Left lung (tissue), 10 donors: ENCODE data around the gene ZNF329. TPM values are rescaled to one million over a fixed set of nuclear protein-coding genes. Genes with fewer than 3 reads are reported as not detected.

Experiments used
- ATAC-seq: fragments of 200-7000 bp; cut with Tn5 transposase; one replicate; pipeline ENCODE4 v1.9.1; 2020; ENCODE audit warnings: moderate library complexity
- DNase-seq, 4 donors: peaks; one replicate each; pipeline ENCODE4 v3.0.0-alpha.2; 2013 to 2020
- H3K27ac ChIP-seq, 2 donors: fragments of 200-600 bp; sonication (generic) in 1 of 2; one replicate each; pipeline versions ENCODE4 v1.5.0 to v1.8.0; 2020 to 2021
- H3K27me3 ChIP-seq, 2 donors: fragments of 200-600 bp; sonication (generic) in 1 of 2; one replicate each; pipeline versions ENCODE4 v1.5.0 to v1.8.0; 2020 to 2021
- H3K36me3 ChIP-seq, 2 donors: fragments of 200-600 bp; sonication (generic) in 1 of 2; one replicate each; pipeline versions ENCODE4 v1.5.0 to v1.8.0; 2020 to 2021
- H3K4me1 ChIP-seq, 2 donors: fragments of 200-600 bp; one replicate each; pipeline ENCODE4 v1.8.0; 2021
- H3K4me3 ChIP-seq, 2 donors: fragments of 200-600 bp; sonication (generic) in 1 of 2; one replicate each; pipeline versions ENCODE4 v1.5.0 to v1.8.0; 2020 to 2021; ENCODE audit warnings: mild to moderate bottlenecking in 1 of 2
- H3K9me3 ChIP-seq, 2 donors: fragments of 200-600 bp; sonication (generic) in 1 of 2; one replicate each; pipeline versions ENCODE4 v1.5.0 to v1.8.0; 2020 to 2021
- intact Hi-C, 2 donors: fragments of 100-400 bp; cut with DNase I; formaldehyde crosslinking; loops; one replicate each; pipeline versions ENCODE4 v1.11.2 to v1.14.2; 2022
- polyA plus RNA-seq, 6 donors: library from polyadenylated mRNA; unstranded; fragments of 120-200 nt; gene quantifications; one replicate each; pipeline ENCODE4 v1.2.1, GENCODE V29; 2013; ENCODE audit not compliant: insufficient read length in 6 of 6
- total RNA-seq, 2 donors: library from RNA; stranded (reverse); fragmentation: NEBNext Ultra II Directional; extraction: Animal tissue kit (Norgen Biotek cat#: 25700); gene quantifications; one replicate each; pipeline ENCODE4 v1.2.1, GENCODE V29; 2021
- TF ChIP-seq, protein P1 (sequence below), 2 donors: fragments of 200-600 bp; sonication (generic) in 1 of 2; IDR thresholded peaks; one replicate each; pipeline versions ENCODE4 v1.5.0 to v1.8.0; 2021; ENCODE audit warnings: antibody characterized with exemption in 2 of 2
- donor health status: DM: no; HTN: yes; CAD: no.
- donor health status: DM: no; HTN: no; CAD: no.

ZNF329 gene
- total and polyA plus RNA-seq, 8 donors, result 7.9 to 22.9 (median 20.6) TPM

DNA sequence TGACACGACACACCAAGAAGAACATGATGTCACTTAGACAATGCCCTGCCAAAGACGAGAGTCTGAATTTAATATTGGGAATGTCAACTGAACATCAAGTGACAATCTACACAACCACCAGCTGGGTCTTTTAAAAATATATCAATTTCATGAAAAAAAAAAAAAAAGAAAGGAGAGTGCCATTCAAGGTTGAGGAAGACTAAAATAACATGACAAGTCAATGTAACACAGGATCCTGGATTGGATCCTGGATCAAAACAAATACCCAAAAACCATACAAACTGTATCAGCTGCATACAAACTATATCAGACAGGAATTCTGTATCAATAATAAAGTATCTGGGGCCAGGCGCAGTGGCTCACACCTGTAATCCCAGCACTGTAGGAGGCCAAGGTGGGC, 4.7 kb downstream of the ZNF329 start:
- no peak for DNase-seq
- TF ChIP-seq, protein P1, sequence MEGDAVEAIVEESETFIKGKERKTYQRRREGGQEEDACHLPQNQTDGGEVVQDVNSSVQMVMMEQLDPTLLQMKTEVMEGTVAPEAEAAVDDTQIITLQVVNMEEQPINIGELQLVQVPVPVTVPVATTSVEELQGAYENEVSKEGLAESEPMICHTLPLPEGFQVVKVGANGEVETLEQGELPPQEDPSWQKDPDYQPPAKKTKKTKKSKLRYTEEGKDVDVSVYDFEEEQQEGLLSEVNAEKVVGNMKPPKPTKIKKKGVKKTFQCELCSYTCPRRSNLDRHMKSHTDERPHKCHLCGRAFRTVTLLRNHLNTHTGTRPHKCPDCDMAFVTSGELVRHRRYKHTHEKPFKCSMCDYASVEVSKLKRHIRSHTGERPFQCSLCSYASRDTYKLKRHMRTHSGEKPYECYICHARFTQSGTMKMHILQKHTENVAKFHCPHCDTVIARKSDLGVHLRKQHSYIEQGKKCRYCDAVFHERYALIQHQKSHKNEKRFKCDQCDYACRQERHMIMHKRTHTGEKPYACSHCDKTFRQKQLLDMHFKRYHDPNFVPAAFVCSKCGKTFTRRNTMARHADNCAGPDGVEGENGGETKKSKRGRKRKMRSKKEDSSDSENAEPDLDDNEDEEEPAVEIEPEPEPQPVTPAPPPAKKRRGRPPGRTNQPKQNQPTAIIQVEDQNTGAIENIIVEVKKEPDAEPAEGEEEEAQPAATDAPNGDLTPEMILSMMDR (IDR thresholded peaks at IDR 0.05), result no peak
- ATAC-seq, result no peak
- H3K27ac ChIP-seq, result no peak overlapping the region
- no peaks in the 10 kb centered on the region for H3K27me3 ChIP-seq
- no peak overlapping the region for H3K4me3 ChIP-seq
- intact Hi-C loops, result no loop called here
- peaks cover 0 to 10% of the 10 kb centered on the region in 2 donors for H3K4me1 ChIP-seq
- H3K9me3 ChIP-seq, result peaks cover 0 to 79% of the 10 kb centered on the region in 2 donors
- peaks cover 5 to 38% of the 10 kb centered on the region in 2 donors for H3K36me3 ChIP-seq

DNA sequence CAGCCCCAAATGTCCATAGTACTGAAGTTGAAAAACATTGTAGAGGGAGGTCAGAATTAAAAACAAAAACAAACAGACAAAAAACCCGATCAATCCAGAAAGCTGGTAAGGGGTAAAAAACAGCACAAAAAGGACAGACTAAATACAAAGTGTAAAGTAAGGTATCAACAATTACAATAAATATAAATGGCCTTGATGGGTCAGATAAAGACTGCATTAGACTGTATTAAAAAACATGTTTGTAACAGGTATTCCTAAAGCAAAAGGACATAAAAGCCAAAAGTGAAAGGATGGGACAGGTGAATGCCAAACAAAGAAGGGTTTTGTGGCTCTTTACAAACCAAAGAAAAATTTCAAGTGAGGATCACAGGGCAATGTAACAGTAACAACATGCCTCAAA, 16.3 kb downstream of the ZNF329 start:
- H3K27ac ChIP-seq, result no peak overlapping the region
- intact Hi-C loops, result no loop called here
- peaks cover 0 to 100% of the 10 kb centered on the region in 2 donors for H3K36me3 ChIP-seq
- DNase-seq, result no peak
- H3K4me3 ChIP-seq, result no peak overlapping the region
- no peaks in the 10 kb centered on the region for H3K4me1 ChIP-seq
- no peak for ATAC-seq
- no peaks in the 10 kb centered on the region for H3K27me3 ChIP-seq
- peaks cover 7 to 100% of the 10 kb centered on the region in 2 donors for H3K9me3 ChIP-seq
- TF ChIP-seq, protein P1 (IDR thresholded peaks at IDR 0.05), result no peak

DNA sequence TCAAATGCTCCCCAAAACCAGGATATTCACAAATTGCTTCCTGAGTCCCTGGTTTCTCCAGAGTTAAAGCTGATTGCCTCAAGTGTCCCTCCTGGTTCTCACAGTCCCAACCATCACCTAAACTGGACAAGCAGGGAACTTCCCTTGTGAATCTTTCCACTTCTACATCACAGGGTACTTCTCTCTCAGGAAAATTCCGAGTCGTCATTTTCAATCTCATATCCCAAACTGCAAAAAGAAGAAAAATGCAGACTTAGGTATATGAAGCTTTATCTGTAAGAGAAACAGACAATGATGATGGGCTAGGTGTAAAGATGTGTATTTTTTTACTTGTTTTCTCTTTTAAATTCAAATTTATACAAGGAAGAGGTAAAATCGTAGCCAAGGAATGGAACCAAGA, 21.3 kb downstream of the ZNF329 start:
- peaks cover 4 to 90% of the 10 kb centered on the region in 2 donors for H3K36me3 ChIP-seq
- H3K9me3 ChIP-seq, result peaks cover 24 to 100% of the 10 kb centered on the region in 2 donors
- ATAC-seq, result no peak
- intact Hi-C loops, result no loop called here
- H3K4me3 ChIP-seq, result no peak overlapping the region
- DNase-seq, result no peak
- no peaks in the 10 kb centered on the region for H3K27me3 ChIP-seq
- no peak overlapping the region for H3K27ac ChIP-seq
- TF ChIP-seq, protein P1 (IDR thresholded peaks at IDR 0.05), result no peak
- no peaks in the 10 kb centered on the region for H3K4me1 ChIP-seq

DNA sequence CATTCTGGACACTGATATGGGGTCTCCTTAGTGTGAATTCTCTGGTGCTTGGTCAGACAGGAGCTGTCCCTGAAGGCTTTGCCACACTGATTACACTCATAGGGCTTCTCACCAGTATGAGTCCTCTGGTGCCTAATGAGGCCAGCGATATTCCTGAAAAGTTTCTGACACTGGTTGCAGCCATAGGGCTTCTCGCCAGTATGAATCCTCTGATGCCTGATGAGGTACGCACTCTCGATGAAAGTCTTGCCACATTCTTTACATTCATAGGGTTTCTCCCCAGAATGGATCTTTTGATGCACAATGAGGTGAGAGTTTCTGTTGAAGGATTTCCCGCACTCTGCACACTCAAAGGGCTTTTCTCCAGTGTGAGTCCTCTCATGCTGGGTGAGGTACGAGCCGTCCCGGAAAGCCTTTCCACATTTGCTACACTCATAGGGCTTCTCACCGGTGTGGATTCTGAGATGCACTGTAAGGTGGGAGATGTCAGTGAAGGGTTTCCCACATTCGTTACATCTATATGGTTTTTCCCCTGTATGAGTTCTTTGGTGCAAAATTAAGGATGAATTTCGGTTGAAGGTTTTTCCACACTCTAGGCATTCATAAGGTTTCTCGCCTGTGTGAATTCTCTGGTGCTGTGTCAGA, 22.4 kb downstream of the ZNF329 start:
- TF ChIP-seq, protein P1 (IDR thresholded peaks at IDR 0.05), result no peak
- no peak overlapping the region for H3K27ac ChIP-seq
- intact Hi-C loops, result no loop called here
- no peak overlapping the region for H3K4me3 ChIP-seq
- H3K27me3 ChIP-seq, result no peaks in the 10 kb centered on the region
- no peak for DNase-seq
- ATAC-seq, result no peak
- H3K9me3 ChIP-seq, result peaks cover 20 to 100% of the 10 kb centered on the region in 2 donors
- no peaks in the 10 kb centered on the region for H3K4me1 ChIP-seq
- peaks cover 4 to 78% of the 10 kb centered on the region in 2 donors for H3K36me3 ChIP-seq

DNA sequence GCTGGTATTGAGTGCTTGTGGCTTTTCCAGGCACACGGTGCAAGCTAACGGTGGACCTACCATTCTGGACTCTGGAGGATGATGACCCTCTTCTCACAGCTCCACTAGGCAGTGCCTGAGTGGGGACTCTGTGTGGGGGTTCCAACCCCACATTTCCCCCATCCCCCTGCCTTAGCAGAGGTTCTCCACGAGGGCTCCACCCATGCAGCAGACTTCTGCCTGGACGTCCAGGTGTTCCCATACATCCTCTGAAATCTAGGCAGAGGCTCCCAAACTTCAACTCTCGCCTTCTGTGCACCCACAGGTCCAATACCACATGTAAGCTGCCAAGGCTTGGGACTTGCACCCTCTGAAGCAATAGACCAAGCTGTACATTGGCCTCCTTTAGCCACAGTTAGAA, 27.2 kb downstream of the ZNF329 start:
- ATAC-seq (no peak), DNase-seq (no peak)
- TF ChIP-seq, protein P1 (IDR thresholded peaks at IDR 0.05), result no peak
- no peak overlapping the region for H3K4me3 ChIP-seq
- H3K27ac ChIP-seq, result no peak overlapping the region
- peaks cover 0 to 30% of the 10 kb centered on the region in 2 donors for H3K36me3 ChIP-seq
- no peaks in the 10 kb centered on the region for H3K4me1 ChIP-seq
- intact Hi-C loops, result no loop called here
- H3K27me3 ChIP-seq, result peaks cover 0 to under 1% of the 10 kb centered on the region in 2 donors
- H3K9me3 ChIP-seq, result peaks cover 17 to 100% of the 10 kb centered on the region in 2 donors
